Keratinocyte (primary cell): ENCODE data around the gene RNLS. TPM values are rescaled to one million over a fixed set of nuclear protein-coding genes. Genes with fewer than 3 reads are reported as not detected.

Source experiments
- DNase-seq: peaks from one replicate; pipeline ENCODE4 v3.0.0-alpha.2; 2011; ENCODE audit warnings: low read depth, missing footprints, low spot score
- FAIRE-seq: peaks from 2 replicates; lab custom pipeline; 2011; peaks lifted over from hg19 to GRCh38; lab: Jason Lieb, UNC
- H2AFZ ChIP-seq: 2 replicates; pipeline ENCODE4 v1.6.0; 2012; ENCODE audit warnings: low read length, control low read depth, inconsistent platforms; ENCODE audit not compliant: control insufficient read depth
- H3K27ac ChIP-seq: 2 replicates; pipeline ENCODE4 v1.5.1; 2011; ENCODE audit warnings: low read length; ENCODE audit not compliant: control insufficient read depth, insufficient read depth
- H3K27me3 ChIP-seq: 3 replicates; pipeline ENCODE4 v1.6.0; 2011; ENCODE audit warnings: low read length; ENCODE audit not compliant: control insufficient read depth, insufficient read depth; ENCODE audit errors: extremely low read depth
- H3K36me3 ChIP-seq, 2 experiments: 2 replicates in 1 of 2; 3 replicates in 1 of 2; pipeline ENCODE4 v1.5.1; 2011; ENCODE audit warnings: low read length in 2 of 2, mild to moderate bottlenecking in 1 of 2; ENCODE audit not compliant: control insufficient read depth in 2 of 2, insufficient read depth in 2 of 2; ENCODE audit errors: extremely low read depth in 1 of 2
- H3K4me1 ChIP-seq: 3 replicates; pipeline ENCODE4 v1.5.1; 2011; ENCODE audit warnings: low read length; ENCODE audit not compliant: control insufficient read depth, insufficient read depth; ENCODE audit errors: extremely low read depth
- H3K4me2 ChIP-seq: 3 replicates; pipeline ENCODE4 v1.6.0; 2011; ENCODE audit warnings: low read depth, low read length; ENCODE audit not compliant: control insufficient read depth, insufficient read depth; ENCODE audit errors: extremely low read depth
- H3K4me3 ChIP-seq, 3 experiments: fragments of 200-600 bp in 1 of 3; sonication (generic) in 1 of 3; 2 replicates in 2 of 3; 3 replicates in 1 of 3; pipeline ENCODE4 v1.5.1; 2011 to 2016; ENCODE audit warnings: low read length in 3 of 3, mild to moderate bottlenecking in 3 of 3, control low read depth in 2 of 3, inconsistent platforms in 1 of 3, low read depth in 1 of 3, mixed read lengths in 1 of 3, mixed run types in 1 of 3, moderate library complexity in 1 of 3; ENCODE audit not compliant: control insufficient read depth in 2 of 3, insufficient read depth in 2 of 3; ENCODE audit errors: extremely low read depth in 1 of 3
- H3K79me2 ChIP-seq: 2 replicates; pipeline ENCODE4 v1.6.0; 2012; ENCODE audit warnings: low read length; ENCODE audit not compliant: control insufficient read depth, insufficient read depth
- H3K9ac ChIP-seq: 3 replicates; pipeline ENCODE4 v1.6.0; 2011; ENCODE audit warnings: low read length; ENCODE audit not compliant: control insufficient read depth, insufficient read depth; ENCODE audit errors: extremely low read depth
- H3K9me1 ChIP-seq: 3 replicates; pipeline ENCODE4 v1.6.0; 2011; ENCODE audit warnings: low read length; ENCODE audit not compliant: control insufficient read depth, insufficient read depth; ENCODE audit errors: extremely low read depth
- H3K9me3 ChIP-seq: 2 replicates; pipeline ENCODE4 v1.5.1; 2012; ENCODE audit warnings: low read depth, low read length; ENCODE audit not compliant: control insufficient read depth
- H4K20me1 ChIP-seq: 3 replicates; pipeline ENCODE4 v1.6.0; 2011; ENCODE audit warnings: low read length; ENCODE audit not compliant: control insufficient read depth, insufficient read depth; ENCODE audit errors: extremely low read depth
- CTCF ChIP-seq, 3 experiments: IDR thresholded peaks in 1 of 3; conservative IDR thresholded peaks in 1 of 3; optimal IDR thresholded peaks in 1 of 3; 2 replicates in 2 of 3; 3 replicates in 1 of 3; pipeline versions ENCODE3 to v1.5.1; 2011; ENCODE audit warnings: low read length in 3 of 3, mild to moderate bottlenecking in 3 of 3, moderate library complexity in 2 of 3, control low read depth in 1 of 3, inconsistent platforms in 1 of 3; ENCODE audit not compliant: insufficient read depth in 2 of 3; ENCODE audit errors: extremely low read depth in 1 of 3
- EZH2 ChIP-seq: IDR thresholded peaks from one replicate; pipeline ENCODE4 v1.6.1; 2012; ENCODE audit warnings: inconsistent platforms, mild to moderate bottlenecking, low read length, moderate library complexity
- dilution Hi-C: fragments of 300-500 bp; cut with MboI; formaldehyde crosslinking; loops from one replicate; pipeline ENCODE4 v1.7.0; 2020; ENCODE audit warnings: low sequenced_read_pairs; ENCODE audit not compliant: extremely low pct_ligation_motif_present
- polyA plus RNA-seq, 5 experiments: library from polyadenylated mRNA; depleted of rRNA in 3 of 5; stranded (reverse) in 3 of 5; stranded (forward) in 1 of 5; unstranded in 1 of 5; fragments of >200 nt; gene quantifications; 1 replicate in 1 of 5; 2 replicates in 3 of 5; 3 replicates in 1 of 5; pipeline versions ENCODE4 v1.2.1 to v1.2.3, GENCODE V29; 2011 to 2012; ENCODE audit warnings: missing spikeins in 2 of 5, low read depth in 1 of 5, low replicate concordance in 1 of 5

The RNLS gene
- polyA plus RNA-seq, 1 donor (not counting 4 experiments of a cell fraction or from before 2014, with no cell fraction given), result 6.8 TPM

- H3K4me1 ChIP-seq, result no peaks in the 10 kb centered on the region
- no peak overlapping the region for H3K27ac ChIP-seq
- no peaks in the 10 kb centered on the region for H3K9me1 ChIP-seq
- no peaks in the 10 kb centered on the region for H3K36me3 ChIP-seq
- H4K20me1 ChIP-seq, result no peaks in the 10 kb centered on the region
- no peak for TF ChIP-seq EZH2
- no peak for TF ChIP-seq CTCF (optimal IDR thresholded peaks at IDR 0.05 in 1 of 3, IDR thresholded peaks at IDR 0.05 in 1 of 3, conservative IDR thresholded peaks at IDR 0.05 in 1 of 3; ENCODE audit: extremely low read depth in 1 of 3, insufficient read depth in 2 of 3, low read length in 3 of 3)
- H3K4me2 ChIP-seq, result no peak overlapping the region
- DNase-seq (no peak), FAIRE-seq (no peak)
- no peaks in the 10 kb centered on the region for H3K79me2 ChIP-seq
- dilution Hi-C loops, result no loop called here
- no peak overlapping the region for H3K4me3 ChIP-seq
- no peak overlapping the region for H3K9ac ChIP-seq
- no peaks in the 10 kb centered on the region for H3K27me3 ChIP-seq
- H3K9me3 ChIP-seq, result no peaks in the 10 kb centered on the region
- H2AFZ ChIP-seq, result no peak overlapping the region
Observed at GRCh38 chr10:88238615-88238914, 344.6 kb downstream of the RNLS start.

- H4K20me1 ChIP-seq, result no peaks in the 10 kb centered on the region
- no peak overlapping the region for H3K27ac ChIP-seq
- no peaks in the 10 kb centered on the region for H3K9me3 ChIP-seq
- no peaks in the 10 kb centered on the region for H3K27me3 ChIP-seq
- FAIRE-seq, result no peak
- no peaks in the 10 kb centered on the region for H3K79me2 ChIP-seq
- H3K4me1 ChIP-seq, result no peaks in the 10 kb centered on the region
- no peak overlapping the region for H3K4me3 ChIP-seq
- dilution Hi-C loops, result no loop called here
- H3K36me3 ChIP-seq, result no peaks in the 10 kb centered on the region
- no peaks in the 10 kb centered on the region for H3K9me1 ChIP-seq
- no peak for TF ChIP-seq EZH2
- TF ChIP-seq CTCF (optimal IDR thresholded peaks at IDR 0.05 in 1 of 3, IDR thresholded peaks at IDR 0.05 in 1 of 3, conservative IDR thresholded peaks at IDR 0.05 in 1 of 3; ENCODE audit: extremely low read depth in 1 of 3, insufficient read depth in 2 of 3, low read length in 3 of 3), result no peak
- H2AFZ ChIP-seq, result no peak overlapping the region
- no peak for DNase-seq
- H3K4me2 ChIP-seq, result no peak overlapping the region
- no peak overlapping the region for H3K9ac ChIP-seq
Observed at GRCh38 chr10:88237896-88238614, 345.1 kb downstream of the RNLS start.
